NCI-H460 (cell line): Measurements from ENCODE around the gene OSBPL7. TPM values are rescaled to one million over a fixed set of nuclear protein-coding genes. Genes with fewer than 3 reads are reported as not detected.

Experiments
- DNase-seq: peaks from one replicate; pipeline ENCODE4 v3.0.0-alpha.2; 2016; ENCODE audit warnings: low read depth; ENCODE audit errors: extremely low read depth
- total RNA-seq: library from RNA; depleted of rRNA; stranded (reverse); fragments of >200 nt; shearing (Covaris generic); gene quantifications from 2 replicates; pipeline ENCODE4 v1.2.3, GENCODE V29; 2014

Gene OSBPL7
- total RNA-seq, 1 experiment from 2014 or later: 2.9 TPM

- no peak for DNase-seq
Observed at GRCh38 chr17:47850373-47850691, 28.7 kb upstream of the OSBPL7 start.

- no peak for DNase-seq
Observed at GRCh38 chr17:47848198-47848513, 26.6 kb upstream of the OSBPL7 start.

GRCh38 chr17:47847341-47848197, 26.0 kb upstream of the OSBPL7 start:
- no peak for DNase-seq

- DNase-seq: no peak
Observed at GRCh38 chr17:47846716-47847340, 25.2 kb upstream of the OSBPL7 start.

GRCh38 chr17:47845716-47846075, 24.1 kb upstream of the OSBPL7 start:
- no peak for DNase-seq

- DNase-seq: no peak
Observed at GRCh38 chr17:47844814-47845715, 23.5 kb upstream of the OSBPL7 start.

GRCh38 chr17:47844227-47844626, 22.6 kb upstream of the OSBPL7 start:
- DNase-seq: no peak

- no peak for DNase-seq
Observed at GRCh38 chr17:47843391-47843730, 21.8 kb upstream of the OSBPL7 start.

GRCh38 chr17:47841488-47842291, 20.1 kb upstream of the OSBPL7 start:
- DNase-seq: no peak

GRCh38 chr17:47840742-47841487, 19.3 kb upstream of the OSBPL7 start, which contains the start of gene SCRN2:
SCRN2 (minus strand) TSS chr17:47841273; CDS start chr17:47840843, 430 bp downstream.
- DNase-seq: peak; percentile 82

GRCh38 chr17:47840001-47840741, 18.6 kb upstream of the OSBPL7 start:
- DNase-seq: no peak

GRCh38 chr17:47839071-47839470, 17.5 kb upstream of the OSBPL7 start:
- DNase-seq: no peak

- no peak for DNase-seq
Observed at GRCh38 chr17:47838636-47839035, 17.0 kb upstream of the OSBPL7 start.

GRCh38 chr17:47837401-47838039, 15.9 kb upstream of the OSBPL7 start:
- no peak for DNase-seq

- DNase-seq: no peak
Observed at GRCh38 chr17:47836601-47837000, 15.0 kb upstream of the OSBPL7 start.

GRCh38 chr17:47834756-47835155, 13.2 kb upstream of the OSBPL7 start:
- DNase-seq: no peak

GRCh38 chr17:47831934-47832327, 10.3 kb upstream of the OSBPL7 start:
- DNase-seq: no peak

- peak; percentile 88 for DNase-seq
Observed at GRCh38 chr17:47831003-47831933, 9.7 kb upstream of the OSBPL7 start, which contains the start of the genes LRRC46 and MRPL10. LRRC46 (plus strand) TSS chr17:47831670; CDS start chr17:47831990, 320 bp downstream. MRPL10 (minus strand) TSS chr17:47831541; CDS start chr17:47831511, 30 bp downstream.
